ENCODE measurements around the gene CARNS1.

DNA sequence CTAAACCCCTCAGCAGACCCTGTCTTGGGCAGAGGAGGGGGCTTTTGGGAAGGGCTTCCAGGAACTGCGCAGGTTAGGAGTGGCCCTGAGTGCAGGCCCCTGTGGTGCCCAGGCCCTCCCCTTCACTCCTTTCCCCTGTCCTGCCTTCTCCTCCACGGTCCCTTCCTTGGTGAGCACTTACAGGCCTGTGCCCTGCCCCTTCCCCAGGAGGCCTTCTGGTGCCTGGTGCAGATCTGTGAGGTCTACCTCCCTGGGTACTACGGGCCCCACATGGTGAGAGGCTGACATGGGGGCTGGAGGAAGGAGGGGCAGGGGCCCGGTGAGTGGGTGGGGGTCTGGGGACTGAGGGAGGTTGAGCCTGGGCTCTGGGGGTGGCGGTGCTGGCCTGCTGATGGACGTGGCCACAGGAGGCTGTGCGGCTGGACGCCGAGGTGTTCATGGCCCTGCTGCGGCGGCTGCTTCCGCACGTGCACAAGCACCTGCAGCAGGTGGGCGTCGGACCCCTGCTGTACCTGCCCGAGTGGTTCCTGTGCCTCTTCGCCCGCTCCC is 9.0 kb upstream of the CARNS1 start:
- TF ChIP-seq, protein P1, sequence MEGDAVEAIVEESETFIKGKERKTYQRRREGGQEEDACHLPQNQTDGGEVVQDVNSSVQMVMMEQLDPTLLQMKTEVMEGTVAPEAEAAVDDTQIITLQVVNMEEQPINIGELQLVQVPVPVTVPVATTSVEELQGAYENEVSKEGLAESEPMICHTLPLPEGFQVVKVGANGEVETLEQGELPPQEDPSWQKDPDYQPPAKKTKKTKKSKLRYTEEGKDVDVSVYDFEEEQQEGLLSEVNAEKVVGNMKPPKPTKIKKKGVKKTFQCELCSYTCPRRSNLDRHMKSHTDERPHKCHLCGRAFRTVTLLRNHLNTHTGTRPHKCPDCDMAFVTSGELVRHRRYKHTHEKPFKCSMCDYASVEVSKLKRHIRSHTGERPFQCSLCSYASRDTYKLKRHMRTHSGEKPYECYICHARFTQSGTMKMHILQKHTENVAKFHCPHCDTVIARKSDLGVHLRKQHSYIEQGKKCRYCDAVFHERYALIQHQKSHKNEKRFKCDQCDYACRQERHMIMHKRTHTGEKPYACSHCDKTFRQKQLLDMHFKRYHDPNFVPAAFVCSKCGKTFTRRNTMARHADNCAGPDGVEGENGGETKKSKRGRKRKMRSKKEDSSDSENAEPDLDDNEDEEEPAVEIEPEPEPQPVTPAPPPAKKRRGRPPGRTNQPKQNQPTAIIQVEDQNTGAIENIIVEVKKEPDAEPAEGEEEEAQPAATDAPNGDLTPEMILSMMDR (IDR thresholded peaks at IDR 0.05): no peak
- TF ChIP-seq EP300 (IDR thresholded peaks at IDR 0.05): no peak
- TF ChIP-seq POLR2A (IDR thresholded peaks at IDR 0.05): no peak

All from upper lobe of left lung (tissue), 4 donors.